CD4-positive, alpha-beta T cell treated with Interleukin-6 at 100 ng/mL for 8 hours (primary cell): ENCODE results near the gene VCL.
"Not testable (repeated sequence)": the region's sequence is repeated elsewhere in the genome, so short reads cannot be mapped to it uniquely, and the experiment has no call there.

Experiments
- DNase-seq: peaks from one replicate; pipeline ENCODE4 v3.0.0-alpha.2; 2020; ENCODE audit warnings: mixed read lengths, low spot score

VCL gene

DNA sequence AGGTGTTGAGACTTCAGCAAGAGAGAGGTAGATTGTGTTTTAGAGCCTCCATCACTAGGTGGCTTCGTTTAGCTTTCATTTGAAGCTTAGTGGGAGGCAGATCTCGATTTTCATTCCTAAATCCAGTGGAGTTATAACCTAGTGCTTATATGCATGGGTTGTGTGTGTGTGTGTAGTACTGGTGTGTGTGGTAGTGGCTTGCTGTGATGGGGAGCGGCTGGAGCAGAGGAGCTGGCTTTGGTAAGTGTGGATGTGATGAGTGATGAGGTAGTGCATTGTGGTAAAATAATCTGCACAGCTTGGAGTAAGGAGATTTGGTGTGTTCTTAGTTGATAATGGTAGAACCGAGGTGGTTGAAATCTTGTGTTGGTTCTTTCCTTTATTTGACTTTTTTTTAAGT, 109.5 kb downstream of the VCL start:
- DNase-seq, result no peak

DNA sequence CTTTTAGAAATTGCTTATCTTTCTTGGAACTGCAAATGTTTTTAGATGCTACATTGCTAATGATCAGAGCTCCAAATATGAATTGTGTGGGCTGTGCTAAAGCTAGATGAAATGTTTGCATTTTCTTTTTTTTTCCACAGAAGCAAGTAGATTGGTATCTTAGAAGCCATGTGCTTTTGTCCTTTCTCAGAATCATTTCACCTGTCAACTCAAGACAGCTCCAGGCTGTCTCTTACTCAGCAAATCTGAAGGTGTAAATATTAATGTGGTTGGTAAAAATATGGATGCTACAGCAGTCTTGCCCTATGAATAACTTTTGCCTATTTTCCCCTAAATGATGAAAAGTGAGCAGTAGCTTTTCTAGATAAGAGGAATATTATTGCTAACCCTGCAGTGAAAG, 111.5 kb downstream of the VCL start:
- no peak for DNase-seq

DNA sequence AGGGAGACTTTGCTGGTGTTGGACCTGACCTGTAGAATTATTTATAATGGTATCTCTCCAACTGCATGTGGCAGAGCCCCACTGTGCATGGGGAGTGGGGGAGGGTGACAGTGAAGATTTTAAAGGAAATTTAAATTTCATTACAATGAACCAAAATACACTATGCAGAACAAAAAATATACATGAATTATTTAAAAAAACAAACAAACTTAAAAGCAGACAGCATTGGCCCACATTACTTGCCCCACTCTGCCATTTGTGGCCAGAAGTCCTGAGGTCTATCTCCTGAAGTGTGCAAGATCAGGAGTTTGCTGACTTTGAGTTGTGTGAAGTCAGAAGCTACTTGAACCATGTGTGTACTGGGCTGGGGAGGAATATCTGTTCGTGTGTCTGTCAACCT, 112.2 kb downstream of the VCL start:
- no peak for DNase-seq

DNA sequence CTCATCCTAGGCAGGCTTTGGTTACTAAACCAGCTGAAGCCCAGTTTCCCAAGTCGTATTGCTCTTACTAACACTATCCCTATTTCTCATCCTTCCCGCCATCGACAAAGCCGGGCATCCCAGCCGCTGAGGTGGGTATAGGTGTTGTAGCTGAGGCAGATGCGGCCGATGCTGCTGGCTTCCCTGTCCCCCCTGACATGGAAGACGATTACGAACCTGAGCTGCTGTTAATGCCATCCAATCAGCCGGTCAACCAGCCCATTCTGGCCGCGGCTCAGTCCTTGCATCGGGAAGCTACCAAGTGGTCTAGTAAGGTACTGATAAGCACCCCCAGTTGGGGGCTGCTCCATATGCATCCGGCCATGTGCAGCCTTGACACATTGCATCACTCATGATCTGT, 113.9 kb downstream of the VCL start:
- no peak for DNase-seq

DNA sequence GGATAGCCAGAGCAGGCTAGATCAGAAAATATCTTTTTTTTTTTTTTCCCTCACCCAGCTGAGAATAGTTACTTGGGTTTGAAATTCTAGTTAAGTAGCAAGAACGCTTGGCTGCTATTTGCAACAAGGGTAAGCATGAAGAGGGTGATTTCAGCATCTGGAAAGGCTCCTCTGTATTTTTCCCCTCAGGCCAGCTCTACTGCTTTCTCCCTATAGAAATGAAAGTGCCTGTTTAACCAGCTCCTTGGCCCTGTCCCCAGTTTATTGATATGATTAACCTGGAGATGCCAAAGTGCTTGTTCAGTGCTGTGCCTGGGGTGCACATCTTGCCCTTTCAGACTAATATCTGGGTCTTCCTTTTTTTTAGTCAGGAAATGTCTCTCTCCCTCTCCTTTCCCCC, 115.6 kb downstream of the VCL start:
- DNase-seq, result no peak

DNA sequence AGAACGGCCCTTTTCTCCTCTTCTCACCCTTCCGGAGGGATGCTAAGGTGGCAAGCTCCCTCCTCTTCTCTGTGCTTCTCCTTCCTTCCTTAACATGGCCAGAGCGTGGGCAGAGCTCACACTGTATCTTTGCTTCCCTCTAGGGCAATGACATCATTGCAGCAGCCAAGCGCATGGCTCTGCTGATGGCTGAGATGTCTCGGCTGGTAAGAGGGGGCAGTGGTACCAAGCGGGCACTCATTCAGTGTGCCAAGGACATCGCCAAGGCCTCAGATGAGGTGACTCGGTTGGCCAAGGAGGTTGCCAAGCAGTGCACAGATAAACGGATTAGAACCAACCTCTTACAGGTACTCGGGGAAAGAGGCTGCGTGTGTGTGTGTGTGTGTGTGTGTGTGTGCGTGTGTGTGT, 116.1 kb downstream of the VCL start:
- DNase-seq, result no peak

DNA sequence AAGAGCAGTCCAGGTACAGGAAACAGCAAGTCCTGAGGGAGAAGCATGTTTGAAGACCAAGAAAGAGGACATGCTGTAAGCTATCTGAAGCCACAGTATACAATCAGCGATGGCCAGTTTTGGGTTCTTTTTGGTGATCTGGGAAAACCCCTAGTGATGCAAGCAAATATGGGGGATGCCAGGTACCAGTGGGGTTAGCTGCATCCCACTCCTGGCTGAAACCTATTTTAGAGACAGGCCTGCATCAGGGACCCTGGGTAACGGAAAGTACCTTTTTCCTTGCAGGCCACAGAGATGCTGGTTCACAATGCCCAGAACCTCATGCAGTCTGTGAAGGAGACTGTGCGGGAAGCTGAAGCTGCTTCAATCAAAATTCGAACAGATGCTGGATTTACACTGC, 119.8 kb downstream of the VCL start:
- no peak for DNase-seq

DNA sequence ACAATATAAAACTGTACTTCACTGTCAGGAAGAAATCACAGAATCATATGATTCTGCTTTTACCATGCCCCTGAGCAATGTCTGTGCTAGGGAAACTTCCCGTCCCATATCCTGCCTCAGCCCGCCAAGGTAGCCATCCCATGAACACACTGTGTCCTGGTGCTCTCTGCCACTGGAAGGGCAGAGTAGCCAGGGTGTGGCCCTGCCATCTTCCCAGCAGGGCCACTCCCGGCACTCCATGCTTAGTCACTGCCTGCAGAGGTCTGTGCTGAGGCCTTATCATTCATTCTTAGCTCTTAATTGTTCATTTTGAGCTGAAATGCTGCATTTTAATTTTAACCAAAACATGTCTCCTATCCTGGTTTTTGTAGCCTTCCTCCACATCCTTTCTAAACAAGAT, 120.9 kb downstream of the VCL start:
- no peak for DNase-seq

DNA sequence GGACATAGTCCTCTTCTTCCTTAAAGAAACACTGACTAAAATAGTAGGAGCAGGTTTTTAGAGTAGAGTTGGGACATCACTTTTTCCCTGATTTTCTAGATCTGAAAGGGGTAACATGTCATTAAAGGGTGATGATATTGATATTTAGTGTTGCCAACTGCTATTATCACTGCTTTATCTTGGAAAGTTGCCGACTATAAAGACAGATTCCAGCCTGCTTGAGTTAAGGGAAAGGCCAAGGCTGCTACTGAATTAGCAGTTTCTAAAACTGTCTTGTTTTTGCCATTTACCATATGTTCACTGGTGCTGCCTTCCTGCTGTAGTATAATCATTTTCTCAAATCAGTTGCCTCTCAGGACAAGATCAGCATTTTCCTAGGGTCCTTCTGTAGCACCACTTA, 123.0 kb downstream of the VCL start:
- no peak for DNase-seq

DNA sequence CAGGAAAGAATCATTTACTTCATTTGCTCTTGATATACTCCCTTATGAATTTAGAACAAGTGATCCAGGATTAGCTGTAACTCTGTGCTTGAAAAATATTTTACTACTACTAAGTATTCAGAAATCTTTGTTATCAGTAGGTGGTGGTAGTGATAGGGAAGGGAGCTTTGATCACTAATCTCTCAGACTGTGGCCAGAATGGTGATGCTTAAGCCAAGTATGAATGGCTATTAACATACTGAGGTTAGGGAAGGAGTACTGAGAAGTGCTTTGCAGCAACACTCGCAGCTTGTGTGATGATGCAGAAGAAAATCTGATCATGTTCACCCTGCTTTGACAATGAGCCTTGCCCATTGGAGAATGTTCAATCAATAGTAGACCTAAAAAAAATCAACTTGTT, 123.5 kb downstream of the VCL start:
- DNase-seq, result no peak

DNA sequence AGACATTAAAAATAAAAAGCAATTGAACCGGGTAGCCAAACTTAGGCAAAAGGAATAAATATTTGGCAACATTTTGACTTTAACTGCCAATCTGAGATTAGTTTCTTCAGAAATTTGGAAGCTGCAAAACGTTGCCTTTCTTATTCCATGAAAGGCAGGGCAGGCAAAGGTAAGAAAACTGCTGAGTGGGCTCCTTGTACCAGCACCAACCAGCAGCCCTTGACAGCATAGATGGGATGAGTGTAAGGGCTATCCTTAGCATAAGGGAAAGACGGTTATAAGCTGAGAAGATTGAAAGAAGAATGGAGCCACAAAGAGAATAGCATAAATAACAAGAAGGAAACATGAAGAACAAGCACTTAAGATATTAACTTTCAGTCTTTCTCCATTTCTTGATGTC, 124.1 kb downstream of the VCL start:
- DNase-seq, result no peak

DNA sequence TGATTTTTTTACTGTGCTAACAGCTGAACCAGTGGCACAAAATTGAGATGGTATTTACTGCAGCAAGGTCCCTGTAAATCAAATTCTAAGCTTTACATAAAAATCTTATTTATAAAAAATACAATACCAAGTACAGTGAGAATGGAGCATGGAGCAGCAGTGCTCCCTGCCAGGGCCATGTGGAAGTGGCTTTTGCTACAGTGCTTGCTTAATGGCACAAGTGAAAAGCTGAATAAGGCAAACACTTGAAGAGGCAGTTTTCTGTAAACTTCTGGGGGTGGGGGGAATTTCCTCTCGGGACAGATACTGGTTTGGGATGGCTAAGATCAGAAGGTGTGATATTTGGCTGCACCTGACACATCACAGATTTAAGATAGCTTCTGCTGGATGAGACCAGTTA, 125.2 kb downstream of the VCL start:
- DNase-seq, result no peak

DNA sequence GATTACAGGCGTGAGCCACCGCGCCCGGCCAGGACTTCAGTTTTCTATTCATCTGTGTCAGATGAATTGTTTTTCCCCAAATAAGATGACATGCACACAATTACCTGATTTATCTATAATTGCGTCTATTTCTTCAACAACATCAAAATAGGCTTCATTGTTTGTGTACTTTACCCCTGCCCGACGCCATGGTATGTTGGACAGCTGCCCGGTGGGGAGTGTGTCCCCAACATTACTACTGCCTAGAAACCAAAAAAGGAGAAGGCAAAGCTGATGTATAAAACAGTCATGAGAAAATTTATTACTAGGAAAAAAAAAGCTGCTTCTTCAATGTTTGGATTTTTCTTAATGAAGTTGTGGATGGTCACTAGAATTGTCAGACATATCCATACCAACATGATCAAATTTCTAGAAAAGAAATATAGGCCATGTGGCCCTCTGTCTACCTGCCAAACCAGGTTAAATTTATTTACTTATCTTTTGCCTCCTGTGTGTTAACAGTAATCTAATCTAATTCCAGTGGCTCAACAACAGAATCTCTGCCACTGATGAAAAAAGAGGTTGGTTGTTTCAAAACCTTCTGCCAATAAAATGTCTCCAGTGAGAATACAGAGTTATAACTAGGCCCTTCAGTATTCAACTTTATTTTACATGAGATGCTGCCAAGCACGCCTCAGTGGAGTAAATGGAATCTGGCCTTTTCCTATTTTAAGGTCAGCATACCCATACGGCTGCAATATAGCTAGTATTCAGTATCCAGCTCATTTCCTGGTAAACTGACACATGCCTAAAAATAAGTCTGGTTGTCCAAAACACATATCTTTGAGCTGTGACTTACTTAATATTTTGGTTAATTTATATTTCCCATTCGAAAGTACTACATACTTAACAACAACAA, 136.3 kb downstream of the VCL start:
- no peak for DNase-seq

DNA sequence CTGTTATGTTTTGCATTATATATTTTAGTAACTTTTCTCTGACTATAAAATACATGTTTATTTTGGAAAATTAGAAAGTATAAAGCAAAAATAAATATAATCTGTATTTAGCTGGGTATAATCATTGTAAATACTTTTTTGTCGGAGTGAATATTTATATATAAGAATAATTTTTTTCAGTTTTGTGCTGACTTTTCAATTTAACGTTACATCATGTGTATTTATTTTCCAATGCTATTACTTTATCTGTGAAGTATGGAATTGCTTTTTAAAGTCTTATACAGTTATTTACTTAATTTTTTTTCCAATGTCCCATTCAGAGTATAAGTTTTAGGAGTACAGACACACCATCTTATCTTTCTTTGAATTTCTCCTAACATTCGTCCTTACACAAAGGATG, 137.5 kb downstream of the VCL start:
- DNase-seq, result no peak

DNA sequence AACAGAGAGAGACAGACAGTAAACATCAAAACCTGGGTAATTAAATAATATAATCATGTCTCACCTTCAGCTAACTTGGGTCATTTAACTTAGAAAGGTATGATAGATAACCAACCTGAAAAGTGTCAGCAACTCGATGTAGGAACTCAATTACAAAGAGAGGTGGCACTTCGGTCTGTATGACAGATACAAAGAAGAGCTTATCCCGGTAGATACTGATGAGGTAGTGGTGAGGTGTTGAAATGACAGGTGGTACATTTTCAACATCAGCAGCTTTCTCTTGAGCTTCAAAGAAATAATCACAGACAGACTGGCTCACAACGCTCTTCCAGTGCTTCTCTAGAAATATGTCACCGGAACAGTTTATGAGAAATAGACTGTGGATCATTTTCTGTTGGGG, 140.1 kb downstream of the VCL start:
- no peak for DNase-seq

DNA sequence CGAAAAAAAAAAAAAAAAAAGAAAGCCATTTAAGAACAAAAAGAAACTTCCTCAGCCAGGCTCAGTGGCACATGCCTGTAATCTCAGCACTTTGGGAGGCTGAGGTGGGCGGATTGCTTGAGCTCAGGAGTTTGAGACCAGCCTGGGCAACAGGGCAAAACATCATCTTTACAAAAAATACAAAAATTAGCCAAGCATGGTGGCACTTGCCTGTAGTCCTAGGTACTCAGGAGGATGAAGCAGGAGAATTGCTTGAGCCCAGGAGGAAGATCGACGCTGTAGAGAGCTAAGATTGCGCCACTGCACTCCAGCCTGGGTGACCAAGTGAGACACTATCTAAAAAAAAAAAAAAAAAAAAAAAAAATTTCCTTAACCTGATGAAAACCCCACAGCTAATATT, 140.7 kb downstream of the VCL start:
- not testable (repeated sequence) for DNase-seq

DNA sequence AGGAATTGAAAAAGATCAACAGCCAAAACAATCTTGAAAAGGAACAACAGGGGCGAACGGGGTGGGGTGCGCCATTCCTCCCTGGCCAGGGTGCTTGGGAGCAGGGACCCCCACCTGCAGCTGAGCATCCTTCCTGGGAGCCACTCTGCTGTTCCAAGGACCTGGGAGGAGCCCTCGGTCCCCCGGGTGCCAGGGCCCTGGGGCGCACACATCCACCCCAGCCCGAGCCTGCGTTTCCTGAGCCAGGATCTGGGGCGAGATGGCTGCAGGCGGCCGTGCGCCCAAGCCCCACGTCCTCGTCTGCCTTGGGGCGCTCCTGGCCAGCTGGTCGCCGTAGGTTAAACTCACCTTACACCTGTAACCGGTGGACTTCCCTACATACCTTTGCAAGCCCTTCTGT, 142.1 kb downstream of the VCL start:
- DNase-seq, result no peak

DNA sequence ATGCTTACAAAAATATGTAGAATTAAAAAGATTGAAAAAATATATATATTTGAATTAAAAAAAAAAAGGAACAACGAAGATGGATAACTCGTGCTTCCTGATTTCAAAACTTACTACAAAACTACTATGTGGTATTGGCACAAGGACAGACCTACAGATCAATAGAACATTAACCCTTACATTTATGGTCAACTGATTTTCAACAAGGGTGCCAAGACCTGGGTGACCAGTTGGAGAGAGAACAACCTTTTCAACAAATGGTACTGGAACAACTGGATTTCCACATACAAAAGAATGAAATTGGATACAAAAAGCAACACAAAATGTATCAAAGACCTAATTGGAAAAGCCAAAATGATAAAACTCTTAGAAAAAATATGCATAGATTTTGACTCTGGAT, 142.6 kb downstream of the VCL start:
- DNase-seq, result no peak

DNA sequence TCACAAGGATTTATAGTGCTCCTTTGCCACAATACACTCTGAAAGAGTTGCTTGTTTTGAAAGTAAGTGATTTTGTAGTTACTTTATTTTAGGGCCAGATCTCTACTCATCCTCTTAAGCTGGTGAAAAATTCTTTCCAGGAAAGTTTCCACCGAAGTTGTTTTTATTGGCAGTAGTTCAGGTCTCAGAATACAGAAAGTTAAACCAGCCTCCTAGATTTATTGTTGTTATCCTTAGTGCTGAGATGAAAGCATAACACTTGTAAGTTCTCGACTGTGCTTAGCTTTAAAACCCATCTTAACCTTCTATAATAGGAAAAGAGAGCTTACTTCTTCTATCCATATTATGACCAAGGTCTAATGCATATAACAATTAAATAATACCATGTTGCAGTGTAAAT, 147.2 kb downstream of the VCL start:
- no peak for DNase-seq

DNA sequence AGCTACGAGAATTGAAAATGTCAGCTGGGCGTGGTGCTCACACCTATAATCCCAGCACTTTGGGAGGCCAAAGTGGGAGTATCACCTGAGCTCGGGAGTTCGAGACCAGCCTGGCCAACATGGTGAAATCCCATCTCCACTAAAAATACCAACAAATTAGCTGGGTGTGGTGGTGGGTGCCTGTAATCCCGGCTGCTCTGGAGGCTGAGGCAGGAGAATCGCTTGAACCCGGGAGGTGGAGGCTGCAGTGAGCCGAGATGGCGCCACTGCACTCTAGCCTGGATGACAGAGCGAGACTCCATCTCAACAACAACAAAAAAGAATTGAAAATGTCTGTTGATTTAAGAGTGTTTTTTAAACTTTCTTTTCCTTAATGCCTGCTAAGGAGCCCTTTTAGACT, 149.1 kb downstream of the VCL start:
- not testable (repeated sequence) for DNase-seq

DNA sequence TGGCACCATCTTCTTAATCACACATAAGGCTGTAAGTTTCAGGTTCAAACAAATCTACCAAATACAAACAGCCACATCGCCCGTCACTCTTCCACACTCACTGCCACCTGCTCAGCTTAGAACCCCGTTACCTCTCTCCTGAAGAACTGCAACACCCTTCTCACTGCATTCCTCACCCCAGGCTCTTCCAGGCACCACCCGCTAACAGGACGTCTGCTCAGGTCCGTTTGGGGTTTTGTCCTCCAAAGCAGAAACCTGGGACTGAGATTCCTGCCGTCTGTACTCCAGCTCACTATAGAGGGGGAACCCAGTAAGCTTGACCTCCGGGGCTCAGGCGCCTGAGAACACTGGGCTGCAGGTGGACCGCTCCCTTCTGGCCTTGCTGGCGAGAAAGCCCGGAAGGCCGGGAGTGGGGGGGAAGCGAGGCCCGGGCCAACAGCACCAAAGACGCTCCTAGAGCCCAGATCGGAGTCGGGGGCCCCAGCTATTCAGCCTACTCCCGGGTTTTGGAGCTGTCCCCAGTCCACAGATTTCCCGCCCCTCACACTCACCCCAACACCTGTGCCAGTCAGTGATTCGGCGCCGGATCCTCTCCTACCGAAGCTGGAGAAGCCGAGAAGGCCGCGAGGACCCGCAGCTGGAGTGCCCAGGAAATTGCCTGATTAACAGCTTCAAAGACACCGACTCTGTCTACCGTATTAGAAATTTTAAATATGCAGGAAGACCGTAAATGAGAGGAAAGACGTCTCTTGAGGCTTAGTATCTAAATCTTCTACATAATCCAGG, 152.5 kb downstream of the VCL start, which contains the start of gene AP3M1:
Gene AP3M1, minus strand, starts transcription at position 625 of the 786 bp plus-strand sequence. CDS start 12,449 bp downstream, outside the sequence.
- DNase-seq, result no peak

DNA sequence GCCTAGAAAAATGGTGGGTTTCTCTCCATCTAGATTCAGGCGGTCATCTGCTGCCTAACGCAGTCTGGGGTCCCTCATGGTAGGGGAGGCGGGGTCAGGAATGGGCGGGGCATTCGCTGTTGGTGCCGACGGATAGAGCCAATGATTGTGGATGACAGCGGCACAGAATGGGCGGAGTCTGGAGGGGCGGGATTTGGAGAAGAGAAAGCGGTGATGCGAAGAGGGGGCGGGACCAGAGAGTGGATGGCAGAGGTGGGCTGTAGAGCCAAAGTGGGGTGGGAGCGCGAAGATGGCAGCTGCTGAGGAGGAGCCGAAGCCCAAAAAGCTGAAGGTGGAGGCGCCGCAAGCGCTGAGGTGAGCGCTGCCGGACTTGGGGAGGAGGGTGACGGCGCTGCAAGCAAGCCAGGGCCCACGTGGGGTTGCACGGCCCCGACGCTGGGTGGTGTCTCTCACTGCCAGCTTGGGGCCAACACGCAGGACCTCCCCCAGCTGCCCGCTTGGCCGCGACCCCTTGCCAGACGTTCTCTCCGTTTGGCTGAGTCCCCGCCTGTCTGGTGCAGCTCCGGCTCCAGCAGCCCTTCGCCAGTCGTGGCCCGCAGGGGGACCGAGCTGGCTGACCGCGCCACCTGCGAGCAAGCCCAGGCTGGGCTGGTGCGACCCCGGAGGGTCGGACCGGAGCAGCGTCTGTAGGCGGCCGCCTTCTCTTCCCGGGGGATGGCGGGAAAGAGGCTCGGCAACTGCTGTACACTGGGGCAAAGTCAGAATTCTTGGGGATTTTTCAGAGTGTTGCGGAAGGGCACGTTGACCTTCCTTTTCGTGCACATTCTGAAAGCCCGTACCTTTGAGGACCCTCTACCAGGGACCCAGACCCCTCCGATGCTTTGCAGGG, 153.3 kb downstream of the VCL start, which contains the start of gene ADK:
Gene ADK, plus strand, starts transcription at position 232 of the 889 bp plus-strand sequence. Its CDS starts 58 bp downstream, at position 290.
- peak; percentile 99 for DNase-seq
